Measurements from ENCODE around the gene EFNB3. TPM values are rescaled to one million over a fixed set of nuclear protein-coding genes. Genes with fewer than 3 reads are reported as not detected.

EFNB3 gene
- total and polyA plus RNA-seq, 10 of the 15 experiments (the other 5 are each of a cell fraction or from before 2014, with no cell fraction given): 0.01 to 0.13 (median 0.04) TPM; not detected in 5

DNA sequence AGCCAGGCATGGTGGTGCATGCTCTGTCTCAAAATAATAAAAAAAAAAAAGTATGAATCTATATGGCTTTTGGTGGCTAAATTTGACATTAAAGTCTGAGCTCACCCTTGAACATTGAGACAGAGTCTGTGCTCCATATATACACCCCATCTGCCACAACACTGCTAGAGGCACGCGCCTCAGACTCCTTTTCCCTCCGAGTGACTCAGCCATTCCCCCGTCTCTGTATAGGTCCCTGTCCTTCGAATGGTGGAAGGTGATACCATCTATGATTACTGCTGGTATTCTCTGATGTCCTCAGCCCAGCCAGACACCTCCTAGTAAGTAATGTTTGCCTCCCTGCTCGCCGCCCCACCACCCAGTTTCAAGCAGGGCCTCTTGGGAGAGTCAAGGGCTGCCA lies 4.5 kb upstream of the EFNB3 start:
- Histone ChIP-seq H3K27ac (ENCODE audit: control insufficient read depth, insufficient read depth) (no peak overlapping the region), H3K4me3 (no peak overlapping the region), H2AFZ (ENCODE audit: control insufficient read depth, low read depth, low read length) (no peak overlapping the region), H3K4me1 (ENCODE audit: control insufficient read depth, insufficient read depth, low read length) (no peaks in the 10 kb centered on the region), H3K4me2 (ENCODE audit: control insufficient read depth, insufficient read depth) (no peak overlapping the region), H3K9me3 (replicated peaks; ENCODE audit: control insufficient read depth, insufficient read depth, low read length) (no peaks in the 10 kb centered on the region), H3K9ac (ENCODE audit: control insufficient read depth, insufficient read depth, low read length) (no peak overlapping the region), H4K20me1 (ENCODE audit: control insufficient read depth, insufficient read depth) (no peaks in the 10 kb centered on the region), H3K36me3 (ENCODE audit: control insufficient read depth in 2 of 2, insufficient read depth in 2 of 2, low read length in 1 of 2) (peaks cover 0 to 4% of the 10 kb centered on the region in 2 experiments; a peak in 3 of 4 replicates), H3K79me2 (ENCODE audit: control insufficient read depth, insufficient read depth, low read length) (no peaks in the 10 kb centered on the region), H3K27me3 (replicated peaks in 1 of 2; ENCODE audit: control insufficient read depth in 2 of 2, insufficient read depth in 2 of 2, low read length in 1 of 2) (peaks cover 0 to 4% of the 10 kb centered on the region in 2 experiments; a peak in 3 of 4 replicates)
- RAD21 ChIA-PET (ENCODE audit: unreplicated experiment): no interaction called here
- no TSS peak for BruUV-seq (replicated peaks)
- DNase-seq (ENCODE audit: low read depth, low spot score): no peak
- POLR2A ChIA-PET: interaction anchor here (0.7 kb wide), 2 partner anchors 339 to 725 kb away, joined by 3 read pairs; no protein-coding TSS in a partner anchor
- FAIRE-seq: no peak
- no peak for ATAC-seq
- intact Hi-C loops (cut with micrococcal nuclease; ENCODE audit: unreplicated experiment): no loop called here
- CTCF ChIA-PET: interaction anchor here (2.4 kb wide), 1 partner anchor 13 kb away, joined by 9 read pairs; the partner anchor contains the start of genes TP53 and WRAP53
- SMC1A ChIA-PET (ENCODE audit: uncharacterized antibody, unreplicated experiment): no interaction called here
- in situ Hi-C loops (cut with MboI): no loop called here
- WGBS (ENCODE audit: insufficient coverage, insufficient replicate concordance, low lambda C conversion rate, missing lambda C conversion rate): 95% methylated on average over 7 of the region's 7 CpGs
- TF ChIP-seq, protein P1, sequence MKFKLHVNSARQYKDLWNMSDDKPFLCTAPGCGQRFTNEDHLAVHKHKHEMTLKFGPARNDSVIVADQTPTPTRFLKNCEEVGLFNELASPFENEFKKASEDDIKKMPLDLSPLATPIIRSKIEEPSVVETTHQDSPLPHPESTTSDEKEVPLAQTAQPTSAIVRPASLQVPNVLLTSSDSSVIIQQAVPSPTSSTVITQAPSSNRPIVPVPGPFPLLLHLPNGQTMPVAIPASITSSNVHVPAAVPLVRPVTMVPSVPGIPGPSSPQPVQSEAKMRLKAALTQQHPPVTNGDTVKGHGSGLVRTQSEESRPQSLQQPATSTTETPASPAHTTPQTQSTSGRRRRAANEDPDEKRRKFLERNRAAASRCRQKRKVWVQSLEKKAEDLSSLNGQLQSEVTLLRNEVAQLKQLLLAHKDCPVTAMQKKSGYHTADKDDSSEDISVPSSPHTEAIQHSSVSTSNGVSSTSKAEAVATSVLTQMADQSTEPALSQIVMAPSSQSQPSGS (IDR thresholded peaks at IDR 0.05; ENCODE audit: low read length): no peak
- TF ChIP-seq RELA (IDR thresholded peaks at IDR 0.05; ENCODE audit: borderline replicate concordance, partially characterized antibody) (no peak), FOS (IDR thresholded peaks at IDR 0.05; ENCODE audit: borderline replicate concordance, extremely low read depth, insufficient read length) (no peak), EP300 (IDR thresholded peaks at IDR 0.05; ENCODE audit: borderline replicate concordance in 1 of 2, control insufficient read depth in 1 of 2, low read depth in 2 of 2, low read length in 2 of 2) (no peak), CBFB (IDR thresholded peaks at IDR 0.05; ENCODE audit: low read depth) (no peak), ZNF274 (IDR thresholded peaks at IDR 0.05; ENCODE audit: insufficient read depth, insufficient read length) (no peak), ZBTB40 (IDR thresholded peaks at IDR 0.05; ENCODE audit: borderline replicate concordance) (no peak), ZBTB11 (CRISPR knock-in tag; IDR thresholded peaks at IDR 0.05) (no peak), PKNOX1 (IDR thresholded peaks at IDR 0.05) (no peak), TARDBP (IDR thresholded peaks at IDR 0.05; ENCODE audit: borderline replicate concordance) (no peak), SPI1 (IDR thresholded peaks at IDR 0.05; ENCODE audit: borderline replicate concordance, insufficient read depth, low read depth, low read length) (no peak), PAX5 (IDR thresholded peaks at IDR 0.05; ENCODE audit: borderline replicate concordance, low read depth, low read length) (no peak)
